ENCODE measurements around the gene PLSCR3.

PLSCR3 gene

DNA sequence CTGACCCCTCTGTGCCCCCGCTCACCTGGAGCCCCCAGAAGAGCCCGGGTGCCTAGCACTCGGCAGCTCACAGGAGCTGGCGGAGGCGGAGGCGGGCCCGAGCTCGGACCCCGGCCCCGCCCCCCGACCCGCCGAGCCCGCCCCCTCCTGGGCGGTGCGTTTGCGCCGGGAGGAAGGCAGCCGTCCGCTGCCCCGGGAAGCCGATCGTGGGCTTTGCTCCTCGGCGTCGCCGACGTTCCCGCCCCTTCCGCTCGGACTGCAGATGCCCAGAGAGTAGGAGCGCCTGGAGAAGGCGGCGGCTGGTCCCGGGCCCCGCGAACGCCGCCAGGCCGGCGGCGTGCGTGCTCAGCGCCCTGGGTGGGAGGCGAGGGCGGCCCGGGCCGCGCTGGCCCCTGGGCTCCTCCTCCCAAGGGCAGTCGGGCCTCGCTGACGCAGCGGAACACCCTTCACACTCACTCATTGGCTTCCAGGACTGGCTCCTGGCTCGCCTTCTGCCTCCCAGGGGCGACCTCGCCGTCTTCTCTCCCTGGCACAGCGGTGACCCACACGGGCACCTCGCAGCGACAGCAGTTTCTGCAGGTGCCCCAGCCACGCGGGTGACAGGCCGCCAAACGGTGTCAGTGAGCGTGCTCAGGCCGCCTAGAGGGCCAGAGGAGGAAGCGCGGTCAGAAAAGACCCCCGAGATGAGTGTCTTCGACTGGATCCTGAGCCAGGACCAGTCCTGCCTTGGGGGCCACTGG is at the start of gene PLSCR3:
Gene PLSCR3 (minus strand): TSS at position 74 of the 740 bp plus-strand sequence. CDS start 415 bp downstream, outside the sequence.
- DNase-seq: peak; percentile 40

DNA sequence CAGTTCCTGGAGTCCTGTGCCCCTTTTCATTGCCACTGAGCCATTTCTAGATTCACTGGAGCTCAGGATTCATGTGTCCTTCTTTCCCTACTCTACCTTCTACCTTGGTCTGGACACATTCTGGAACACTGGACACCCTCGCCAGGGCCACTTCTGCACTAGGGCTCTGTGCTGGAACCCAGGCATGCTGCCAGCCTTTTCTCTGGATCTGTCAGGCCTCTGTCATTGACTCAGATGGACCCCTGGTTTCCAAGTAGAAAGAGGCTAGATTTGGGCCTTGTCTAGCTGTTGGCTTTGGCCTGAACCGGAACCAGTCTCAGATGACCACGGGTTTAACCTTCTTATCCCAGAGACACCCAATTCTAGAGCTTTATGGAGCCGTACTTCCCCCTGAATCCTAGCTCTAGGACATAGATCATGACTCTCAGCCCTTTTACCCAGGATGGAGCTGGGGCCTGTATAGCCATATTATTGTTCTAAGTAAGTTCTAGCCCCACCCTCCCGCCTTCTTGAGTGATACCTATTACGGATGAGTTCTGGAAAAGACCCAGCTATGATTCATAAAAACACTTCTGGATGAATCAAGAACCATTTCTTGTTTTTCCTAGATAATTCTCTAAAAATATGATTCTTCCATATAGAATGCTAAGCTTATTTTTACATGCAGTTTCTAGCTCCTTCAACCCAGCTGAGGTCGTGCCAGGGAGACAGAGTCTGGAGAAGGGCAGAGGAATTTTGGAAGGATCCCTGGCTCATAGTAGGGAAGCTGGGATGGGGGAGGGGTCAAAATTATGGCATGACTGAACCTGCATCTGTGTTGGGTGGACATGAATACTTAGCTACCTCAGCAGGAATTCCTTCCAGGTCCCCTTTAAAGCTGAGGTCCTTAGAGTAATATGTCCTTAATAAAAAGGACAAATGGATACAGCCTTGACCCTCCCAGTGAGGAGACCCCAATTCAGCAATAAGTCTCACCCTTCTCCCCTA is 49.5 kb upstream of the PLSCR3 start:
- no peak for DNase-seq

DNA sequence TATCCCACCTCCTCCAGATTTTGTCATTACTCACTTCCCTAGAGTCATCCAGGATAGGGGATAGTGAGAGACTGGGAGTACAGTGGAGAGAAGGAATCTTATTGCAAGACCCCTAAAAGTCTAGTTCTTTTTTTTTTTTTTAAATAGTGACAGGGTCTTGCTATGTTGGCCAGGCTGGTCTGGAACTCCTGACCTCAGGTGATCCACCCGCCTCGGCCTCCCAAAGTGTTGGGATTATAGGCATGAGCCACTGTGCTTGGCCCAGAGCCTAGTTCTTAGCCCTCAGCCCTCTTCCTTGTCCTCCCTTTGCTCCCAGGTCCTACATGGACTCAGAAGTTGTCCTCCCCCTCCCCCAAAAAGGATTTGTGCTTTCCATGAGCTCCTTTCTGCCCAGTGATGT is 47.8 kb upstream of the PLSCR3 start:
- no peak for DNase-seq

DNA sequence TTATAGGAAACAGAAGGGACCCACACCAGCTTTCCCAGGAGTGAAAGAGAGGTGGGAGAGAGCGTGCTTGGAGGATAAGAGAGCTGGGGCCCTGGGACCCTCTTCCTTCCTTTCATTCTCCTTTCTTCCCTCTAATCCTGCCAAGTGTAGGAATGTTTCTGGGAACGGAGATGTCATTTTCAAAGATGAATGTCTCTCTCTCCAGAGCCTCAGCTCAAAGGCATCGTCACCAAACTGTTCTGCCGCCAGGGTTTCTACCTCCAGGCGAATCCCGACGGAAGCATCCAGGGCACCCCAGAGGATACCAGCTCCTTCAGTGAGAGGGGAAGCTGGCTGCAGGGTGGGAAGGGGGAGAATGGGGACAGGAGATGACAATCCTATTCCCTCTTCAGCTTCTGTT is 46.9 kb upstream of the PLSCR3 start:
- DNase-seq: no peak

DNA sequence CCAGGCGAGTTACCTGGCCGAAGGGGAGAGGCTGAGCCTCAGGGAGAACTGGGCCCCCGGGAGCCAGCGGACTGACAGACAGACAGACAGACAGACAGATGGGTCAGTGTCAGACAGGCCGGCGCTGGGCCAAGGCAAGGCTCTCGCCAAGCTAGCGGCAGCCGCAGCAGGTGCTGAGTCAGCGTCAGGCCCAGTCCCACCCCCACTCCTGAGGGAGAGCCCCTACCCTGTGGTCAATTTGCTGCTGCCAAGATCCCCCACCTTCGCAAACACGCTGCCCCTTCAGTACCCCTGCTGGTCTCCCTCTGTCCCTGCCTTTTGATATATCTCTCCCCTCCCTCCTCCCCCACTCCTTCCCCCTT is 46.5 kb upstream of the PLSCR3 start:
- peak; percentile 9 for DNase-seq

DNA sequence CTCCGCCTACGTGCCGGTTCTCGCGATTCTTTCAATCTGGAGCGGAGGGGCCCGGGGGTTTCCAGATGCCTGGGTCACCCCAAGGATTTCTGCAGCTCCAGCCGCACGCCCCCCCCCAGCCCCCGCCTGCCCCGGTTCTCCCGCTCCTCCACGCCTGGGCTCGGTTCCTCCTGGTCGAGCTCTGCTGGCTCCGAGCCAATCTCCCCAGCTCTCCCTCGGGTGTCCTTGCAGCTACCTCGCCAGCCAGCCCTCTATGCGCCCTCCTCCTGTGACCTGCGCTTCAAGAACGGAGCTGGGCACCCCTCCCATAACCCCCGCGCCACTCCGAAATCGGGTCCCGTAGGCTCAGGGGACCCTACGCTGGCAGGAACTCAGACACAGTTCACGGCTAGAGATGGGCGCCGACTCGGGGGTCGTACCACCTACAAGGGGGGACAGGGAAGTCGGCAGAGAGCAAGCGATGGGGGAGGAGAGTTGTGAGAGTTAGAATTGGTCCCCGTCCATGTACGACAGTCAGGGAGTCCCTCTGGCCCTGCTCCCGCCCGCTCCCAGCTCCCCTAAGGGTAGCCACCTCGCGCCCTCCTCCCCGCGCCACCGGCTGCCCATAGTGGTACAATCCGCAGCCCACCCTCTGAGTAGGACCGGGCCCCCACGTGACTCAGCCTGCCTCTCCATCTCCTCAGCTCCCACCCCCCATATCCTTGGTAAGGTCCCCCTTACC is 45.9 kb upstream of the PLSCR3 start:
- DNase-seq: no peak

DNA sequence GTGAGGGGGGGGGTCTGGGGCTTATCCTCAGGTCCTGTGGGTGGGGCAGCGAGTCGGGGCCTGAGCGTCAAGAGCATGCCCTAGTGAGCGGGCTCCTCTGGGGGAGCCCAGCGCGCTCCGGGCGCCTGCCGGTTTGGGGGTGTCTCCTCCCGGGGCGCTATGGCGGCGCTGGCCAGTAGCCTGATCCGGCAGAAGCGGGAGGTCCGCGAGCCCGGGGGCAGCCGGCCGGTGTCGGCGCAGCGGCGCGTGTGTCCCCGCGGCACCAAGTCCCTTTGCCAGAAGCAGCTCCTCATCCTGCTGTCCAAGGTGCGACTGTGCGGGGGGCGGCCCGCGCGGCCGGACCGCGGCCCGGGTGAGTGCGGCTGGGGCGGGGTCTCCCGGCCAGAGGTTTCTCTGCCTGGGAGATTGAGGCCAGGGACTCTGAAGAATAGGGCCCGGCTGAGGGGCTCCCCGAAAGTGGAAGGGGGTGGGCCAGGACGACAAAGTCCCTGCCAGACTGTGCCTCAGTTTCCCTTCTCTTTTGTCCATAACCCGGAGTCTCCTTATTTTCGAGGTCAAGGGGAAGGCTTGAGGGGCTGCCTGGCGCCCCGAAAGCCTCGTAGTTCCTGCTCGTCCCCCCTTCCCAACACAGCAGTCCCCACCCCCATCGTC is 45.3 kb upstream of the PLSCR3 start, which contains the start of gene FGF11:
Gene FGF11 (plus strand): TSS at position 51 of the 651 bp plus-strand sequence. CDS start 109 bp downstream, at position 160.
- no peak for DNase-seq

DNA sequence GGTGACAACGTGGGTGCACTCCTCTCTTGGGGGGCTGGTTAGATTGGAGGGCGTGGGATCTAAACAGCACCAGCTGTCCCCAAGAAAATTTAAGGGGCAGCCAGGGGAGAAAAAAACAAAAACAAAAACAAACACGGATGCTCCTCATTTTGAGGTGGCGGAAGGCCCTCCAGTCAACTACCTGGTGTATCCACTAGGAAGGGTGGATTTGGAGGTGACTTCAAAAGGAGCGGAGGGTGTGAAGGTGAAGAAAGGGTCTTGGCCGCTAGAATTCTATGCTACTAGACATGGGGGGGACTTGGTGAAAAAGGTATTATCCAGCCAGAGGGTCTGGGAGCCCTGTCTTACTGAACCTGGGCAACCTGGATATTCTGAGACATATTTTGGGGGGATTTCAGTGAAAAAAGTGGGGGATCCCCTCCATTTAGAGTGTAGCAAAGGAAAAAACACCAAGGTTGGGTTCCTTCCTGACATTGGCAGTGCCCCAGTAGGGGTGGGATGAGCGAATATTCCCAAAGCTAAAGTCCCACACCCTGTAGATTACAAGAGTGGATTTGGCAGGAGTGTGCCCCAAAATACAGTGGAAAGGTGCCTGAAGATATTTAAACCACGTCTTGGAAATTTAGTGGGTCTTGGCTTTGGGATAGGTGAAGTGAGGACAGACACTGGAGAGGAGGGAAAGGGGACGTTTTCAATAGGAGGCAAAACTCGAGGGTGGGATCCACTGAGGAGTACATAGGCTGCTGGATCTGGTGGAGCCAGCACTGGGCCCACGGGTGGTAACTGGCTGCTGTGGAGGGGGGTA is 44.5 kb upstream of the PLSCR3 start:
- no peak for DNase-seq

DNA sequence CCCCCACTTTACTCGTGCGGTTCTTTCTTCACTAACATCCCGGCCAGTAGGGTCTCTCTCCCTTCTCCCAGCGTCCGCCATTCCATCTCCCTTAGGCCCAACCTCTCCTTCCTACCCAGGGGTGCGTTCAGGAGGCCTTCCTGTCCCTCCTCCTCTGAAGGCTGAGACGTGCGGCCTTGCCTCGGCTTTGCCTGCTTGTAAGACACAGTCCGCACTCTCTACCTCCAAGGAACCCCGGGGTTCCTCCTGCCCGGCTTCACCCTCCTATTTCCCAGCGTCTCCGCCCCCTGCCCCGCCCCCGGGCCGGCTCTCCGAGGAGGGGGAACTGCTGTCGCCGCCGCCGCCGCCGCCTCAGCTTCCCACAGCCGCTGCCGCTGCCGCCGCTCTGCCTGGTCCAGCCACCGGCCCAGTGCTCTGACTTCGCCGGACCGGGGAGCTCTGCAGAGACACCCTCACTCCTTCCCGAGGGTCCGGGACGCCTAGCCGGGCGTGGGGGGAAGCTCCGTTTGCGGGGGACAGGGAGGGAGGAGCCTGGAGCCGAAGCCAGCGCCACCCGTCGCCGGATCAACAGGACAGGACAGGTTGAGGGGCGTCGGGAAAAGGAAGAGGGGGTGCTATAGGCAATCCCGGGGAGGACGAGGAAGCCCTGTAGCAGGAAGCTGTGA is 43.8 kb upstream of the PLSCR3 start:
- DNase-seq: no peak

DNA sequence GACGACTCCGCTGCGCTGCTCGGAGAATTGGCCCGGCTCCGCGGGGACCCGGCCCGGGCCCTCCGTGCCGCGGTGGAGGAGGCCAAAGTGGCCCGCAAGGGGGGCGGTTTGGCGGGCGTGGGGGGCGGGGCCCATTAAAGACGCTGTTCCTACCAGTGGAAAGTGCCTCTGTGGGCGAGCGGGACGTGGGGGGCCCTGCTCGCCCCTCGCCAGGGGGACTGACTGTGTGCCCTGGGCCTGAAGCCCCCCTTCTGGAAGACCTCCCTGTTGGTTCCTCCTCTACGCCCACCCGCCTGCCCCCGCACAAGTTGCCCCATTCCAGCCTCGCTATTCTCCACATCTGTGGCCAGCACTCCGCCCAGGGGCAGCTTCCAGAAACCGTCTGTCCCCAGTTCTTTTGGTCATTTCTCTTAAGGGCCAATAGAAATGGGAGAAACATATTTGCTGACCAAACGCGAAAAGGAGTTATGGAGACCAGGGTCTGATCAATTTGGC is 43.1 kb upstream of the PLSCR3 start:
- DNase-seq: no peak

DNA sequence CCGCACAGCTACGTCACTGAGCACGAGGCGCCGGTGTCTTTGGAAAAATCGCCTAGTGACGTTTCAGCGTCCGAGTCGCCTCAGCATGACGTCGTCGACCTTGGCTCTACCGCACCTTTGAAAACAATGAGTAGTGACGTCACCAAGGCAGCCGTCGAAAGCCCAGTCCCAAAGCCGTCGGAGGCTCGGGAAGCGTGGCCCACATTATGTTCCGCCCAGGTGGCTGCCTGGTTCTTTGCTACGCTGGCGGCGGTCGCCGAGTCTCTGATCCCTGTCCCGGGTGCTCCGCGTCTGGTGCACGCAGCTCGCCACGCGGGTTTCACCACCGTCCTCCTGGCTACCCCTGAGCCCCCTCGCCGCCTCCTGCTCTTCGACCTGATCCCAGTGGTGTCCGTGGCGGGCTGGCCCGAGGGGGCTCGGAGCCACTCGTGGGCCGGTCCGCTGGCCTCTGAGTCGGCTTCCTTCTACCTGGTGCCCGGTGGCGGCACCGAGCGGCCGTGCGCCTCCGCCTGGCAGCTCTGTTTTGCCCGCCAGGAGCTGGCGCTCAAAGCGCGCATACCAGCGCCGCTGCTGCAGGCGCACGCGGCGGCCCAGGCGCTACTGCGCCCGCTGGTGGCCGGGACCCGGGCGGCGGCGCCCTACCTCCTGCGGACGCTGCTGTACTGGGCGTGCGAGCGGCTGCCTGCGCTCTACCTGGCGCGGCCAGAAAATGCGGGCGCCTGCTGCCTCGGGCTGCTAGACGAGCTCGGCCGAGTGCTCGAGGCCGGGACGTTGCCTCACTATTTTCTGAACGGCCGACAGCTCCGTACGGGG is 42.4 kb upstream of the PLSCR3 start:
- DNase-seq: peak; percentile 17

DNA sequence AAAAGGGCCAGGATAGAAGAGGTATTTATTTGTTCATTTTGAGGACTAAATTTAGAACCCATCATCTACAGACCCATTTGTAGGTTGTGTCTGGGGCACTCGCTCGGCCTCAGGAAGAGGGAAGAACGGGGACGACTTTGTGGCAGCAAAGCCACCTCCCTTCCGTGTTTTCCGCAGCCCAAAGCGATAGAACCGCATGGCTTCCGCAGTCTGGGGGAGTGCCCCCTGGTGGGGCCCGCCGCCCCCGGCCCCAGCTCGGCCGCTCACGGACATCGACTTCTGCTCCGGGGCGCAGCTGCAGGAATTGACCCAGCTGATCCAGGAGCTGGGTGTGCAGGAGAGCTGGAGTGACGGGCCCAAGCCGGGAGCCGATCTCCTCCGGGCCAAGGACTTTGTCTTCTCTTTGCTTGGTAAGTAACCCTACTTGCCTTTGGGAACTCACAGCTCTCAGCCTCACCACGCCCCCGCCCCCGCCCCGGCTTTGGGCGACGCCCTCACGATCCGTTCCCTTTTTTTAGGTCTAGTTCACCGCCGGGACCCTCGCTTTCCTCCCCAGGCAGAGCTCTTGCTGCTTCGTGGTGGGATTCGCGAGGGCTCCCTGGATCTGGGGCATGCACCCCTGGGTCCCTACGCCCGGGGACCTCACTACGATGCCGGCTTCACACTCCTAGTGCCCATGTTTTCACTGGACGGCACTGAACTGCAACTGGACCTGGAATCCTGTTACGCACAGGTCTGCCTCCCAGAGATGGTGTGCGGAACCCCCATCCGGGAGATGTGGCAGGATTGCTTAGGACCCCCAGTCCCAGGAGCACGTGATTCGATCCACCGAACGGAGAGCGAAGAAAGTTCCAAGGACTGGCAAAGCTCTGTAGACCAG is 41.6 kb upstream of the PLSCR3 start:
- no peak for DNase-seq

DNA sequence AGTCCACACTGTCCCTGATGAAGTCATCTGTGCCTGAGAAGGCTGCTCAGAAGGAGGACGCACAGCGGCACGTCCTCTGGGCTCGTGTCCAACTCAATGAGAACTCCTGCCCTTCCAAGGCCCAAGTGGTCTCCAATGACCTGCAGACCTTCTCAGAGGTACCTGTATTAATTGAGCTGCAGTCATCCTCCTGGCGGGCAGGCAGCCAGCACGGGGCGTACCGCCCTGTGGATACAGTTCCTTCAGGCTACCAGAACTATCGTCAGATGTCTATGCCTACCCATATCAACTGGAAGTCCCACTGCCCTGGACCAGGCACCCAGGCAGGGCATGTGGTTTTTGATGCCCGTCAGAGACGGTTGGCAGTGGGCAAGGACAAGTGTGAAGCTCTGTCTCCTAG is 38.0 kb upstream of the PLSCR3 start:
- DNase-seq: no peak

DNA sequence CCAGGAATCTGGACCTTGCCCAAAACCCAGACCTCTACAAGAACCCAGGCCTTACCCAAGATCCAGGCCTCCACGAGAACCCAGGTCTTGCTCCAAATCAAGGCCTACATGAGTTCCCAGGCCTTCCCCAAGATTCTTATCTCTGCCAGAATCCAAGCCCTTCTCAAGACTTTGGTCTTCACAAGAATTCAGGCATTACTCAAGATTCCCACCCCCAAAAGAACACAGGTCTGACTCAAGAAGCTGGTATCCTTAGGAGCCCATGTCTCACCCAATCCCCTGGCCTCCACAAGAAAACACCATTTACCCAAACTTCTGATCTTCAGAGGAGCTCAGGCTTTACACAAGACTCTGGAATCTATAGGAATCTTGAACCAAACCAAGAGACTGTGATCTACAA is 36.9 kb upstream of the PLSCR3 start:
- DNase-seq: no peak

DNA sequence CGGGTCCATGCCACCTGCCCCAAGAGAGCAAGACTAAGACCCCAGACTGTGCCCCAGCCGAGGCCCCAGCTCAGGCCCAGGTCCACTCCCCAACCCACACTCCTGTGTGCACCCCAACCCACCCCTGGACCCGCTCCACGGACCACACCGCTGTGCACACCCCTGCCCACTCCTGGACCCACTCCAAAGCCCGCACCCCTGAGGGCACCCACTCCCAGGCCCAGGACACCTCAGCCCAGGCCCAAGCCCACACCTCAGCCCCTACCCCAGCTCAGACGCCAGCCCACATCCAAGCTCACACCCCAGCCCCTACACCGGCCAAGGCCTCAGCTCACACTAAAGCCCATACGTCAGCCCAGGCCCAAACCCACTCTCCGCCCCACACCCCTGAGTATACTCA is 35.4 kb upstream of the PLSCR3 start:
- no peak for DNase-seq

DNA sequence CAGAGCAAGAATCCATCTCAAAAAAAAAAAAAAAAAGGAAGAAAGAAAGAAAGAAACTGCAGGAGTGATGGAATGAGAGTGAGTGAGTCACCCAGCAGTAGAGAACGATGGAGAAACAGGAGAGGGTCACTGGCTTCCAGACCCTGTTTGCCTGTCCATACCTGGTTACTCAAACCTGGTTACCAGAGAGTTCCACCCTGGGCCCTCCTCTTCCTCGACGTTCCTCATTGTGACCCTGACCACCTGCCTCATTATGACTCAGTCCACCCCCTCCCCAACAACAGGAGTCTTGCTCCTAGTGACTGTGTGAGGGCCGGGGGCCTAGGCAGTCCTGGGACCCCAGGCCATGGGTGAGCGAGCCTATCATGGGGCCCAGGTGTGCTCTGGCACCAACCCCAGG is 34.2 kb upstream of the PLSCR3 start, which contains the start of gene SPEM3:
Gene SPEM3 (plus strand): TSS at position 301 of the 400 bp plus-strand sequence. CDS start 46 bp downstream, at position 347.
- DNase-seq: no peak

DNA sequence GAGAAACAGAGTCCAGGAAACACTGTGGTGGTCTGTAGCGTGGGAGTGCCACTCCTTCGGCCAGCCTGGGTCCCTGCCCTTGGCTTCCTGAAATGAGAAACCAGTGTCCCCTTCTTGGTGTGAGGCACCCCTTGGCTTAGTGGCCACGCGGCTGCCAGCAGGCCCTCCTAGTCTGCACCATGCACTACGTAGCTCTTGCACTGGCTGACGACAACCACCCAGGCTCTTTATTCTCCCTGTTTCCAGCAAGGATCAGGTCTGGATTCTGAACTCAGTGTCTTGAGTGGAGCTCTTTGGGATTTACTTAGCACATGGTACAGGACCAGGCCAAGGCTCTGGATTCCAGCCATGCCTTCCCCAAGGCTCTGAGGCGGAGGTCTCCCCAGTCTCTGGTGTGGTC is 33.2 kb upstream of the PLSCR3 start:
- DNase-seq: no peak

DNA sequence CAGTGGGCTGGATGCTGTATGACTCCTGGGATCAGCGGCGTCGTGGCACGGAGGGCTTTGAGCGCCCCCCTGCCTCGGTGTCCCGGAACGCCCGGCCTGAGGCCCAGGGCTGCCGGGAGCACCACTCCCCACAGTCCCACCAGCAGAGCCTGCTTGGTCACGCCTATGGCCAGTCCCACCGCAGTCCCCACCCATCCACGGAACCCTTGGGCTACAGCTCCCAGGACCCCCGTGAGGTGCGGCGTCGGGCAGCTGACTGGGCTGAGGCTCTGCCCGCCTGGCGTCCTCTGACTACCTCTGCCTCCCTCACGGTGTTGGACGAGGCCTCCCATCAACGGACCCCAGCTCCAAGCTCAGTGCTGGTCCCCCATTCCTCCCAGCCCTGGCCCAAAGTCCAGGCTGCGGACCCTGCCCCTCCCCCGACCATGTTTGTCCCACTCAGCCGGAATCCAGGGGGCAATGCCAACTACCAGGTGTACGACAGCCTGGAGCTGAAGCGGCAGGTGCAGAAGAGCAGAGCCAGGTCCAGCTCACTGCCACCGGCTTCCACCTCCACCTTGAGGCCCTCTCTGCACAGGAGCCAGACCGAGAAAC is 32.7 kb upstream of the PLSCR3 start:
- DNase-seq: no peak
